Upper lobe of left lung (tissue), 6 donors: Measurements from ENCODE around the gene OR2H2. TPM values are rescaled to one million over a fixed set of nuclear protein-coding genes. Genes with fewer than 3 reads are reported as not detected.
A peak's percentile ranks its signal among the peaks of the same experiment; 100 is the strongest.

Source experiments
- ATAC-seq, 2 donors: fragments of 200-7000 bp; cut with Tn5 transposase; one replicate each; pipeline ENCODE4 v1.9.1; 2022; ENCODE audit warnings: mild to moderate bottlenecking in 2 of 2, moderate library complexity in 2 of 2; ENCODE audit not compliant: low FRiP score in 2 of 2
- DNase-seq, 2 donors: peaks; one replicate each; pipeline ENCODE4 v3.0.0-alpha.2; 2019 to 2020
- H3K27ac ChIP-seq, 4 donors: fragments of 200-600 bp; sonication (generic); one replicate each; pipeline ENCODE4 v1.5.1; 2016 to 2019
- H3K27me3 ChIP-seq, 4 donors: fragments of 200-600 bp; sonication (generic); one replicate each; pipeline ENCODE4 v1.5.1; 2017 to 2019
- H3K36me3 ChIP-seq, 4 donors: fragments of 200-600 bp; sonication (generic); one replicate each; pipeline ENCODE4 v1.5.1; 2016 to 2019
- H3K4me1 ChIP-seq, 4 donors: fragments of 200-600 bp; sonication (generic); one replicate each; pipeline ENCODE4 v1.5.1; 2018 to 2019
- H3K4me3 ChIP-seq, 4 donors: fragments of 200-600 bp; sonication (generic); one replicate each; pipeline ENCODE4 v1.5.1; 2017 to 2019; ENCODE audit warnings: mild to moderate bottlenecking in 2 of 4, moderate library complexity in 1 of 4
- H3K9me3 ChIP-seq, 4 donors: fragments of 200-600 bp; sonication (generic); one replicate each; pipeline ENCODE4 v1.5.1; 2018 to 2019
- CTCF ChIP-seq, 6 experiments: fragments of 450-650 bp in 4 of 6; fragments of 200-600 bp in 2 of 6; sonication (generic) in 2 of 6; IDR thresholded peaks; one replicate each; pipeline ENCODE4 v1.5.1; 2016 to 2019; ENCODE audit warnings: antibody characterized with exemption in 6 of 6
- EP300 ChIP-seq, 4 donors: sonication (generic); formaldehyde crosslinking; IDR thresholded peaks; one replicate each; pipeline ENCODE4 v1.5.1; 2017; ENCODE audit warnings: antibody characterized with exemption in 4 of 4, control low read depth in 2 of 4
- POLR2A ChIP-seq, 4 donors: fragments of 450-650 bp; IDR thresholded peaks; one replicate each; pipeline ENCODE4 v1.5.1; 2016 to 2017; ENCODE audit warnings: antibody characterized with exemption in 4 of 4, mild to moderate bottlenecking in 2 of 4
- POLR2AphosphoS5 ChIP-seq, 2 donors: sonication (generic); formaldehyde crosslinking; IDR thresholded peaks; one replicate each; pipeline ENCODE4 v1.5.1; 2017; ENCODE audit warnings: antibody characterized with exemption in 2 of 2
- WGBS, 2 donors: methylation state at CpG; one replicate each; pipeline ENCODE4 v1.1.5; 2017 to 2018; 5-methylcytosine and 5-hydroxymethylcytosine counted together
- total RNA-seq, 6 donors: library from RNA; depleted of rRNA in 4 of 6; stranded (reverse); fragments of >200 nt in 4 of 6; gene quantifications; one replicate each; pipeline versions ENCODE4 v1.1.0 to v1.2.1, GENCODE V29; 2016 to 2021
- donor health status: DM: no; HTN: no; CAD: no; lungs with moderate emphysema.
- donor health status: DM: no; HTN: yes; CAD: no; lungs with severe emphysema.

OR2H2 gene
- total RNA-seq, 6 donors from 2014 or later, result not detected

GRCh38 chr6:29627755-29628418, 43.0 kb downstream of the OR2H2 start:
- WGBS, 2 donors, result 0 to 1% methylated on average over 17 to 33 of the region's 51 CpGs
- peaks cover 24 to 40% (median 30%) of the 10 kb centered on the region in 4 donors for H3K4me1 ChIP-seq
- DNase-seq (peak; percentile 58 to 91), ATAC-seq (peak; percentile 20 to 75)
- H3K27me3 ChIP-seq, result no peaks in the 10 kb centered on the region
- H3K4me3 ChIP-seq, result peak overlapping the region; percentile 49 to 66 (median 62)
- peak overlapping the region; percentile 5 to 79 (median 72) for H3K27ac ChIP-seq
- no peaks in the 10 kb centered on the region for H3K9me3 ChIP-seq
- TF ChIP-seq CTCF (IDR thresholded peaks at IDR 0.05) (no peak), POLR2A (IDR thresholded peaks at IDR 0.05) (peak in 1 of 4 donors; percentile 34), EP300 (IDR thresholded peaks at IDR 0.05) (no peak), POLR2AphosphoS5 (IDR thresholded peaks at IDR 0.05) (peak; percentile 47 to 84)
- H3K36me3 ChIP-seq, result peaks cover 0 to 9% (median 0%) of the 10 kb centered on the region in 4 donors

DNA sequence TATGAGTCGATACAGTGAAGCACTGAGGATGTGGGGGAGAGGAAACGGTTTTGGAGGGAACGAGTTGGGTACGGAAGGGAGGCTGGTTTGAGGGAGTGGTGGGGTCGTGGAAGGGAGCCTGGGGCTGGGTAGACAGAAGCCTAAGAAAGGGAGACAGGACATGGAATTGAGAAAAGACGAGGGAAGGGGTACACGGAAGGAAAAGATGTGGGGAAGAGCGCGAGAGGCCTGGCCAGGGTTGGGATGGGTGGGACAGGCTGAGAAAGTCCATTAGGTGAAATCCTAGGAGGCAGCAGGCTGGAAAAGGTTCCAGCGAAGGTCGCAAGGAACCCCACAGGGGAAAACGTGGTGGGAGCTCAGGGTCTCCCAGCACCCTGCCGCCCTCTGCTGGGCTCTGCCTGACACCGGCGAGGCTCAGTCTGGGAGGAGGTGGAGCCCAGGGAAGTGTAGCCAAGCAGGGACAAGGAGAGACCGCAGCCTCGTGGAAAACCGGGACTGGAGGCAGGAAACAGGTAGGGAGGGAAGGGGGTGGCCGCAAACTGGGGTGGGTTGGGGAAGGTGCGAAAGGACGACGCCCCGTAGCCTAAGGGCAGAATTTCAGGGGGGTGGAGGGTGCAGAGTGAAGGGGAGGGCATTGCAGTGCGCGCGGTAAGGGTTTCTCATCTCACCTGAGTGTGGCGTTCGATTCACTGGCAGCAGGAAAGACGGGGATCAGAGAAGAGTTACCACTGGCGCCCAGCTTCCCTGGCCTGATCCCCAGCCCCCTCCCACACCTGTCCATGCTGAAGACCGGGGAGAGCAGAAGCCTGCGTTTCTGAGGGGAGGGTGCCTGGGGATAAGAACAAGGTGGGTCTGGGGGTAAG, 43.7 kb downstream of the OR2H2 start:
- no peaks in the 10 kb centered on the region for H3K9me3 ChIP-seq
- H3K36me3 ChIP-seq, result peaks cover 0 to 2% (median 0%) of the 10 kb centered on the region in 4 donors
- no peaks in the 10 kb centered on the region for H3K27me3 ChIP-seq
- peaks cover 28 to 44% (median 33%) of the 10 kb centered on the region in 4 donors for H3K4me1 ChIP-seq
- ATAC-seq, result peak; percentile 69 to 77
- DNase-seq, result peak; percentile 82 to 87
- peak overlapping the region; percentile 49 to 66 (median 62) for H3K4me3 ChIP-seq
- no peak for TF ChIP-seq POLR2A (IDR thresholded peaks at IDR 0.05)
- no peak for TF ChIP-seq POLR2AphosphoS5 (IDR thresholded peaks at IDR 0.05)
- TF ChIP-seq CTCF (IDR thresholded peaks at IDR 0.05), result peak; percentile 42 to 68 (median 52)
- peak overlapping the region; percentile 5 to 79 (median 72) for H3K27ac ChIP-seq
- WGBS, 2 donors, result 5 to 6% methylated on average over 32 of the region's 32 CpGs

DNA sequence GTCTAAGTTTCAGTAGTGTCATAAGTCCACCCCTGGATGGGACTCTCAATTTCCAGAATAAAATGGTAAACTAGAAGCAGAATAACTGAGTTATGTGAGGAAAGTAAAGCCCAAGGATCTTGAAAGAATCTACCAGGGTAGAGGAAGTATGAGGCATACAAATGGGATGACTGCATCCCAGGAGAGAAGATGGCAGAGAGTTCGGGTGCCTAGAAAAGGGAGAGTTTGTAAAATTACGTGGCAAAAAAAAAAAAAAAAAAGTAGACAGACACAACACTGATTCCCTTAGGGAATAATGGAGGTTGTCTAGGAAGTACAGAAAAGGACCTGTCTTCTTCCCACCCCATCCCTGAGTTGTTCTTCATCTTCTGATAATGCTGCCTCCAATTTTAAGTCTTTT, 44.6 kb downstream of the OR2H2 start:
- H3K27me3 ChIP-seq, result no peaks in the 10 kb centered on the region
- ATAC-seq, result no peak
- WGBS, 2 donors, result 94 to 95% methylated on average over 2 of the region's 2 CpGs

GRCh38 chr6:29630315-29630714, 45.4 kb downstream of the OR2H2 start:
- H3K9me3 ChIP-seq, result no peaks in the 10 kb centered on the region
- 90 to 91% methylated on average over 9 of the region's 9 CpGs for WGBS, 2 donors
- H3K4me1 ChIP-seq, result peaks cover 30 to 46% (median 33%) of the 10 kb centered on the region in 4 donors
- TF ChIP-seq CTCF (IDR thresholded peaks at IDR 0.05) (no peak), POLR2AphosphoS5 (IDR thresholded peaks at IDR 0.05) (no peak), POLR2A (IDR thresholded peaks at IDR 0.05) (no peak), EP300 (IDR thresholded peaks at IDR 0.05) (no peak)
- H3K27ac ChIP-seq, result no peak overlapping the region
- no peaks in the 10 kb centered on the region for H3K36me3 ChIP-seq
- ATAC-seq, result no peak
- no peak overlapping the region for H3K4me3 ChIP-seq
- DNase-seq, result peak in 1 of 2 donors; percentile 29
- H3K27me3 ChIP-seq, result no peaks in the 10 kb centered on the region

More for the DNA sequence above, 44.6 kb downstream of the OR2H2 start:
- H3K9me3 ChIP-seq, result no peaks in the 10 kb centered on the region
- H3K4me1 ChIP-seq, result peaks cover 30 to 46% (median 33%) of the 10 kb centered on the region in 4 donors
- no peaks in the 10 kb centered on the region for H3K36me3 ChIP-seq
- TF ChIP-seq CTCF (IDR thresholded peaks at IDR 0.05) (no peak), POLR2AphosphoS5 (IDR thresholded peaks at IDR 0.05) (no peak), POLR2A (IDR thresholded peaks at IDR 0.05) (no peak), EP300 (IDR thresholded peaks at IDR 0.05) (no peak)
- H3K4me3 ChIP-seq, result no peak overlapping the region
- H3K27ac ChIP-seq, result no peak overlapping the region
- no peak for DNase-seq
